HAP-1 (cell line): ENCODE results near the gene FOXI3.

Experiments
- DNase-seq, 2 experiments: peaks; one replicate each; pipeline ENCODE4 v3.0.0-alpha.2; 2016 to 2020; ENCODE audit warnings: low spot score in 2 of 2
- H3K27me3 ChIP-seq: fragments of 250-450 bp; sonication (Bioruptor Pico); 2 replicates; pipeline ENCODE4 v1.5.1; 2020; ENCODE audit warnings: low read depth, mild to moderate bottlenecking, moderate library complexity
- H3K36me3 ChIP-seq: fragments of 250-450 bp; sonication (Bioruptor Pico); replicated peaks from 2 replicates; pipeline ENCODE4 v1.5.1; 2020; ENCODE audit warnings: mild to moderate bottlenecking
- H3K4me1 ChIP-seq: fragments of 250-450 bp; sonication (Bioruptor Pico); 2 replicates; pipeline ENCODE4 v1.5.1; 2020; ENCODE audit warnings: mild to moderate bottlenecking
- H3K4me3 ChIP-seq: fragments of 250-450 bp; sonication (Bioruptor Pico); 2 replicates; pipeline ENCODE4 v1.5.1; 2020; ENCODE audit warnings: mild to moderate bottlenecking, moderate library complexity
- H3K9me3 ChIP-seq: fragments of 250-450 bp; sonication (Bioruptor Pico); 2 replicates; pipeline ENCODE4 v1.5.1; 2020; ENCODE audit warnings: mild to moderate bottlenecking, moderate library complexity
- in situ Hi-C: fragments of 300-500 bp; cut with MboI; formaldehyde crosslinking; loops from 3 replicates; pipeline ENCODE4 v1.14.3; 2020; ENCODE audit warnings: low sequenced_read_pairs, inconsistent platforms, mixed read lengths

The FOXI3 gene

GRCh38 chr2:88452565-88452905 is at the start of gene FOXI3:
Gene FOXI3 (minus strand): TSS chr2:88452693. CDS start chr2:88452535, 158 bp downstream.
- DNase-seq, result peak; percentile 40 to 71
- Histone ChIP-seq H3K27me3 (no peaks in the 10 kb centered on the region), H3K9me3 (no peaks in the 10 kb centered on the region), H3K4me1 (peaks cover 10% of the 10 kb centered on the region; the same call in 1 of the 2 replicates), H3K36me3 (no peaks in the 10 kb centered on the region; the same call in 1 of the 2 replicates), H3K4me3 (peak within 1 kb of the TSS; percentile 55)
- in situ Hi-C loops, result loop anchor here (25.0 kb wide), 1 partner anchor 390 kb away; the partner anchor contains the start of genes KRCC1 and SMYD1

GRCh38 chr2:88500691-88501090 is 48.2 kb upstream of the FOXI3 start:
- Histone ChIP-seq H3K4me3 (no peak overlapping the region), H3K4me1 (no peaks in the 10 kb centered on the region), H3K9me3 (no peaks in the 10 kb centered on the region), H3K36me3 (no peaks in the 10 kb centered on the region), H3K27me3 (no peaks in the 10 kb centered on the region)
- DNase-seq, result no peak
- in situ Hi-C loops, result no loop called here

- Histone ChIP-seq H3K4me3 (no peak overlapping the region), H3K4me1 (no peaks in the 10 kb centered on the region), H3K27me3 (no peaks in the 10 kb centered on the region), H3K36me3 (no peaks in the 10 kb centered on the region), H3K9me3 (no peaks in the 10 kb centered on the region)
- DNase-seq, result no peak
- in situ Hi-C loops, result no loop called here
Measured at GRCh38 chr2:88499204-88499603, 46.7 kb upstream of the FOXI3 start.

- Histone ChIP-seq H3K27me3 (peaks cover 8% of the 10 kb centered on the region; the same call in 1 of the 2 replicates), H3K4me3 (no peak overlapping the region), H3K9me3 (no peaks in the 10 kb centered on the region), H3K4me1 (no peaks in the 10 kb centered on the region), H3K36me3 (no peaks in the 10 kb centered on the region)
- DNase-seq, result no peak
- in situ Hi-C loops, result no loop called here
Measured at GRCh38 chr2:88493481-88493880, 41.0 kb upstream of the FOXI3 start.

- H3K9me3 ChIP-seq, result no peaks in the 10 kb centered on the region
- H3K4me3 ChIP-seq, result no peak overlapping the region
- H3K27me3 ChIP-seq, result peaks cover 8% of the 10 kb centered on the region; the same call in 1 of the 2 replicates
- in situ Hi-C loops, result no loop called here
- no peak for DNase-seq
- H3K4me1 ChIP-seq, result no peaks in the 10 kb centered on the region
- no peaks in the 10 kb centered on the region for H3K36me3 ChIP-seq
Measured at GRCh38 chr2:88492002-88492401, 39.5 kb upstream of the FOXI3 start.

- no peak for DNase-seq
Measured at GRCh38 chr2:88489181-88489580, 36.7 kb upstream of the FOXI3 start.

GRCh38 chr2:88483200-88483599 is 30.7 kb upstream of the FOXI3 start:
- Histone ChIP-seq H3K36me3 (no peaks in the 10 kb centered on the region), H3K4me3 (no peak overlapping the region), H3K27me3 (peaks cover 3% of the 10 kb centered on the region; the same call in 1 of the 2 replicates), H3K9me3 (no peaks in the 10 kb centered on the region), H3K4me1 (no peaks in the 10 kb centered on the region)
- no peak for DNase-seq
- in situ Hi-C loops, result loop anchor here (10.0 kb wide), 1 partner anchor 52 kb away; no protein-coding TSS in a partner anchor

More at GRCh38 chr2:88489181-88489580, 36.7 kb upstream of the FOXI3 start:
- Histone ChIP-seq H3K4me1 (no peaks in the 10 kb centered on the region), H3K4me3 (no peak overlapping the region), H3K36me3 (no peaks in the 10 kb centered on the region), H3K27me3 (peaks cover 8% of the 10 kb centered on the region; the same call in 1 of the 2 replicates), H3K9me3 (no peaks in the 10 kb centered on the region)
- in situ Hi-C loops, result loop anchor here (10.0 kb wide), 1 partner anchor 46 kb away; no protein-coding TSS in a partner anchor

GRCh38 chr2:88481691-88482336 is 29.3 kb upstream of the FOXI3 start:
- in situ Hi-C loops, result loop anchor here (10.0 kb wide), 1 partner anchor 53 kb away; no protein-coding TSS in a partner anchor

GRCh38 chr2:88472811-88473210 is 20.3 kb upstream of the FOXI3 start:
- H3K9me3 ChIP-seq, result no peaks in the 10 kb centered on the region
- no peak overlapping the region for H3K4me3 ChIP-seq
- no peak for DNase-seq
- no peaks in the 10 kb centered on the region for H3K4me1 ChIP-seq
- H3K27me3 ChIP-seq, result peaks cover 3% of the 10 kb centered on the region; the same call in 1 of the 2 replicates
- in situ Hi-C loops, result loop anchor here (25.0 kb wide), 1 partner anchor 411 kb away; the partner anchor contains the start of genes KRCC1 and SMYD1
- H3K36me3 ChIP-seq, result no peaks in the 10 kb centered on the region

More at GRCh38 chr2:88481691-88482336, 29.3 kb upstream of the FOXI3 start:
- DNase-seq, result no peak
- no peaks in the 10 kb centered on the region for H3K9me3 ChIP-seq
- H3K4me3 ChIP-seq, result no peak overlapping the region
- peaks cover 3% of the 10 kb centered on the region; the same call in 1 of the 2 replicates for H3K27me3 ChIP-seq
- H3K36me3 ChIP-seq, result no peaks in the 10 kb centered on the region
- H3K4me1 ChIP-seq, result no peaks in the 10 kb centered on the region

- DNase-seq, result no peak
- Histone ChIP-seq H3K36me3 (no peaks in the 10 kb centered on the region), H3K27me3 (peaks cover 3% of the 10 kb centered on the region; the same call in 1 of the 2 replicates), H3K4me3 (no peak overlapping the region), H3K4me1 (no peaks in the 10 kb centered on the region), H3K9me3 (no peaks in the 10 kb centered on the region)
- in situ Hi-C loops, result loop anchor here (25.0 kb wide), 1 partner anchor 409 kb away; the partner anchor contains the start of genes KRCC1 and SMYD1
Measured at GRCh38 chr2:88471083-88471942, 18.8 kb upstream of the FOXI3 start.

- in situ Hi-C loops, result loop anchor here (25.0 kb wide), 1 partner anchor 407 kb away; the partner anchor contains the start of genes KRCC1 and SMYD1
- no peak for DNase-seq
- no peaks in the 10 kb centered on the region for H3K4me1 ChIP-seq
- H3K4me3 ChIP-seq, result no peak overlapping the region
- H3K9me3 ChIP-seq, result no peaks in the 10 kb centered on the region
- no peaks in the 10 kb centered on the region for H3K27me3 ChIP-seq
- no peaks in the 10 kb centered on the region for H3K36me3 ChIP-seq
Measured at GRCh38 chr2:88469202-88470114, 17.0 kb upstream of the FOXI3 start.

- H3K27me3 ChIP-seq, result no peaks in the 10 kb centered on the region
- in situ Hi-C loops, result loop anchor here (25.0 kb wide), 1 partner anchor 402 kb away; the partner anchor contains the start of genes KRCC1 and SMYD1
- no peaks in the 10 kb centered on the region for H3K9me3 ChIP-seq
- H3K4me3 ChIP-seq, result no peak overlapping the region
- H3K4me1 ChIP-seq, result no peaks in the 10 kb centered on the region
- no peaks in the 10 kb centered on the region for H3K36me3 ChIP-seq
- DNase-seq, result no peak
Measured at GRCh38 chr2:88464153-88464552, 11.7 kb upstream of the FOXI3 start.

GRCh38 chr2:88458633-88459032 is 6.1 kb upstream of the FOXI3 start:
- no peaks in the 10 kb centered on the region for H3K27me3 ChIP-seq
- DNase-seq, result no peak
- no peaks in the 10 kb centered on the region for H3K9me3 ChIP-seq
- H3K4me1 ChIP-seq, result no peaks in the 10 kb centered on the region
- in situ Hi-C loops, result loop anchor here (5.0 to 25.0 kb wide), 2 partner anchors 271 to 396 kb away; partner anchors contain the start of genes KRCC1 and SMYD1
- H3K36me3 ChIP-seq, result no peaks in the 10 kb centered on the region
- H3K4me3 ChIP-seq, result no peak overlapping the region
